ENCODE data around the gene RAPGEF5.

DNA sequence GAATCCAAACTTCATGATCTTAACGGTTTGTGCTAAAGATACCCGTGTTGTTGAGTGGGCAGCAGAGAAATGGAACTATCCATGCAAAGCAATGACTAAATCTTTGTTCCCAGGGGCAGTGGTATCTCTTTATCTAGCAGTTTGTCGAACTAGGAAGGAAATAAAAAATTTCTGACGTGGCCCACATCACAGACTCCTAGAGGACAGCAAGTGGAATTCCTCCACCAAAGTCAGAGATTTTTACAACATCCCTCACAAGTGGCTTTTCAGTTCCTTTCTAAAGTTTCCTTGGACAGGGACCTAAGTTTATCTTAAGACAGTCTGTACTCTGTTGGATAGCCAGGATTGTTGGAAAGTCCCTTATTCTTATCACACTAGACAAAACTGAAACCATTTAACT lies 136.0 kb downstream of the RAPGEF5 start:
- TF ChIP-seq POLR2A (IDR thresholded peaks at IDR 0.05) (no peak), POLR2AphosphoS5 (IDR thresholded peaks at IDR 0.05) (peak in 1 of 3 donors; percentile 44)
- TF ChIP-seq, protein P1, sequence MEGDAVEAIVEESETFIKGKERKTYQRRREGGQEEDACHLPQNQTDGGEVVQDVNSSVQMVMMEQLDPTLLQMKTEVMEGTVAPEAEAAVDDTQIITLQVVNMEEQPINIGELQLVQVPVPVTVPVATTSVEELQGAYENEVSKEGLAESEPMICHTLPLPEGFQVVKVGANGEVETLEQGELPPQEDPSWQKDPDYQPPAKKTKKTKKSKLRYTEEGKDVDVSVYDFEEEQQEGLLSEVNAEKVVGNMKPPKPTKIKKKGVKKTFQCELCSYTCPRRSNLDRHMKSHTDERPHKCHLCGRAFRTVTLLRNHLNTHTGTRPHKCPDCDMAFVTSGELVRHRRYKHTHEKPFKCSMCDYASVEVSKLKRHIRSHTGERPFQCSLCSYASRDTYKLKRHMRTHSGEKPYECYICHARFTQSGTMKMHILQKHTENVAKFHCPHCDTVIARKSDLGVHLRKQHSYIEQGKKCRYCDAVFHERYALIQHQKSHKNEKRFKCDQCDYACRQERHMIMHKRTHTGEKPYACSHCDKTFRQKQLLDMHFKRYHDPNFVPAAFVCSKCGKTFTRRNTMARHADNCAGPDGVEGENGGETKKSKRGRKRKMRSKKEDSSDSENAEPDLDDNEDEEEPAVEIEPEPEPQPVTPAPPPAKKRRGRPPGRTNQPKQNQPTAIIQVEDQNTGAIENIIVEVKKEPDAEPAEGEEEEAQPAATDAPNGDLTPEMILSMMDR (IDR thresholded peaks at IDR 0.05 in 8 of 11, conservative IDR thresholded peaks at IDR 0.05 in 3 of 11), result no peak
